ENCODE data around the gene RAB9A.
"Not testable (repeated sequence)": the region's sequence is repeated elsewhere in the genome, so short reads cannot be mapped to it uniquely, and the experiment has no call there.

The RAB9A gene

DNA sequence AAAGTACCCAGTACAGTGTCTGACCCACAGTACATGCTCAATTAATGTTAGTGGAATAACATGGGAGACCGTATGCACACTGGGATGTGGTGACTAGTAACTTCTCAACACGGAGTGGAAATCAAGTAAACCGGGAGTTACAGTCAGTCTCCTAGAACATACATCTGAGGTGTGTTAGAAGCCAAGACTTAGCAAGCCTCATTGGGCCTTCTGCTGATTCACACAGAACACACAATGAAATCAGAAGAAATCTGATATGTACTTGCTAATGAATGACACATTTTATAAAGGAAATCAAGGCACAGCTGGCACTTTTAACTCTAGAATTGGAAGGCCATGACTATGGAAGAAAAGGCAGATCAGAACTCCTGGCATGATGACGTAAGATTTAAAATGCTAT lies 32.4 kb downstream of the RAB9A start:
- no peak for DNase-seq (ENCODE audit: extremely low read depth, low read depth)
- TF ChIP-seq, protein P1, sequence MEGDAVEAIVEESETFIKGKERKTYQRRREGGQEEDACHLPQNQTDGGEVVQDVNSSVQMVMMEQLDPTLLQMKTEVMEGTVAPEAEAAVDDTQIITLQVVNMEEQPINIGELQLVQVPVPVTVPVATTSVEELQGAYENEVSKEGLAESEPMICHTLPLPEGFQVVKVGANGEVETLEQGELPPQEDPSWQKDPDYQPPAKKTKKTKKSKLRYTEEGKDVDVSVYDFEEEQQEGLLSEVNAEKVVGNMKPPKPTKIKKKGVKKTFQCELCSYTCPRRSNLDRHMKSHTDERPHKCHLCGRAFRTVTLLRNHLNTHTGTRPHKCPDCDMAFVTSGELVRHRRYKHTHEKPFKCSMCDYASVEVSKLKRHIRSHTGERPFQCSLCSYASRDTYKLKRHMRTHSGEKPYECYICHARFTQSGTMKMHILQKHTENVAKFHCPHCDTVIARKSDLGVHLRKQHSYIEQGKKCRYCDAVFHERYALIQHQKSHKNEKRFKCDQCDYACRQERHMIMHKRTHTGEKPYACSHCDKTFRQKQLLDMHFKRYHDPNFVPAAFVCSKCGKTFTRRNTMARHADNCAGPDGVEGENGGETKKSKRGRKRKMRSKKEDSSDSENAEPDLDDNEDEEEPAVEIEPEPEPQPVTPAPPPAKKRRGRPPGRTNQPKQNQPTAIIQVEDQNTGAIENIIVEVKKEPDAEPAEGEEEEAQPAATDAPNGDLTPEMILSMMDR (IDR thresholded peaks at IDR 0.05; ENCODE audit: low read depth, low read length), result no peak

DNA sequence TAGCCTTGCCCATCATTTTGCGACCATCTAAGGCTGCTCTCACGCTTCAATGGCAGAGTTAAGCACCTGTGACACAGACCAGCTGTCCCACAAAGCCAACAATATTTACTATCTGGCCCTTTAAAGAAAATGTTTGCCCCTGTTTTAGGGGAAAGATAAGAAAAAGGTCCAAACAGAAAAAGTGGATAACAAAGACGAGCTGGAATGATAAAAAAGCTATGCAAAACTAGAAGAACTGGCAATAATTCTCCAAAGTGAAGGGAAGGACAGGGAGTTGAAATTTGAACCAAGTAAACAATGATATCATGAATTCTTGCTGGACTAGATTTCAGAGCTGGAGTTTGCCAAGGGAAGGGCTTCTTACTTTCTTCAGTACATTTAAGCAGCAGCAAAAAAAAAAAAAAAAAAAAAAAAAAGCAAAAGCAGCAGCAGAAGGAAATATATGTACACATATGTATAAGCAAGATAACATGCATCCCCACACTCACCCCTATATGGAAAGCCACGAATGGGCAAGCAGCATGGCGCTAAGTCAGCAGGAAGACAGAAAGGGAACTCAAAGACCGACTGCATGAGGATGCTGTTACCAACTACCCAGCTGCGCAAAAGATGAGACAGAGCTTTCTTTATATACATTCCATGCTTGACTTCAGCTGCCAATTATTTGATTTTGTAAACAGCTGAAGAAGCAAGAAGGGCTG lies 33.0 kb downstream of the RAB9A start:
- TF ChIP-seq, protein P1 (IDR thresholded peaks at IDR 0.05; ENCODE audit: low read depth, low read length), result no peak
- DNase-seq (ENCODE audit: extremely low read depth, low read depth), result peak; percentile 67

DNA sequence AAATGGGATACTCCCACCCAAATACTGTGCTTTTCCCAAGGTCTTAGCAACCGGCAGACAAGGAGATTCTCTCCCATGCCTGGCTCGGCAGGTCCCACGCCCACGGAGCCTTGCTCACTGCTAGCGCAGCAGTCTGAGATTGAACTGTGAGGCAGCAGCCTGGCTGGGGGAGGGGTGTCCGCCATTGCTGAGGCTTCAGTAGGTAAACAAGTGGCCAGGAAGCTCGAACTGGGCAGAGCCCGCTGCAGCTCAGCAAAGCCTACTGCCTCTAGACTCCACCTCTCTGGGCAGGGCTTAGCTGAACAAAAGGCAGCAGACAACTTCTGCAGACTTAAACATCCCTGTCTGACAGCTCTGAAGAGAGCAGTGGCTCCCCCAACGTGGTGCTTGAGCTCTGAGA lies 36.0 kb downstream of the RAB9A start:
- not testable (repeated sequence) for DNase-seq (ENCODE audit: extremely low read depth, low read depth)

DNA sequence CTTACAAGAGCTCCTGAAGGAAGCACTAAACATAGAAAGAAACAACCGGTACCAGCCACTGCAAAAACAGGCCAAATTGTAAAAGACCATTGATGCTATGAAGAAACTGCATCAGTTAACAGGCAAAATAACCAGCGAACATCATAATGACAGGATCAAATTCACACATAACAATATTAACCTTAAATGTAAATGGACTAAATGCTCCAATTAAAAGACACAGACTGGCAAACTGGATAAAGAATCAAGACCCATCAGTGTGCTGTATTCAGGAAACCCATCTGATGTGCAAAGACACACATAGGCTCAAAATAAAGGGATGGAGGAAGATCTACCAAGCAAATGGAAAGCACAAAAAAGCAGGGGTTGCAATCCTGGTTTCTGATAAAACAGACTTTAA lies 37.7 kb downstream of the RAB9A start:
- not testable (repeated sequence) for DNase-seq (ENCODE audit: extremely low read depth, low read depth)

DNA sequence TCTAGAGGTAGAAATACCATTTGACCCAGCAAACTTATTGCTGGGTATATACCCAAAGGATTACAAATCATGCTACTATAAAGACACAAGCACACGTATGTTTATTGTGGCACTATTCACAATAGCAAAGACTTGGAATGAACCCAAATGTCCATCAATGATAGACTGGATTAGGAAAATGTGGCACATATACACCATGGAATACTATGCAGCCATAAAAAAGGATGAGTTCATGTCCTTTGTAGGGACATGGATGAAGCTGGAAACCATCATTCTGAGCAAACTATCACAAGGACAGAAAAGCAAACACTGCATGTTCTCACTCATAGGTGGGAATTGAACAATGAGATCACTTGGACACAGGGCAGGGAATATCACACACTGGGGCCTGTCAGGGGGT lies 41.6 kb downstream of the RAB9A start:
- DNase-seq (ENCODE audit: extremely low read depth, low read depth), result not testable (repeated sequence)

DNA sequence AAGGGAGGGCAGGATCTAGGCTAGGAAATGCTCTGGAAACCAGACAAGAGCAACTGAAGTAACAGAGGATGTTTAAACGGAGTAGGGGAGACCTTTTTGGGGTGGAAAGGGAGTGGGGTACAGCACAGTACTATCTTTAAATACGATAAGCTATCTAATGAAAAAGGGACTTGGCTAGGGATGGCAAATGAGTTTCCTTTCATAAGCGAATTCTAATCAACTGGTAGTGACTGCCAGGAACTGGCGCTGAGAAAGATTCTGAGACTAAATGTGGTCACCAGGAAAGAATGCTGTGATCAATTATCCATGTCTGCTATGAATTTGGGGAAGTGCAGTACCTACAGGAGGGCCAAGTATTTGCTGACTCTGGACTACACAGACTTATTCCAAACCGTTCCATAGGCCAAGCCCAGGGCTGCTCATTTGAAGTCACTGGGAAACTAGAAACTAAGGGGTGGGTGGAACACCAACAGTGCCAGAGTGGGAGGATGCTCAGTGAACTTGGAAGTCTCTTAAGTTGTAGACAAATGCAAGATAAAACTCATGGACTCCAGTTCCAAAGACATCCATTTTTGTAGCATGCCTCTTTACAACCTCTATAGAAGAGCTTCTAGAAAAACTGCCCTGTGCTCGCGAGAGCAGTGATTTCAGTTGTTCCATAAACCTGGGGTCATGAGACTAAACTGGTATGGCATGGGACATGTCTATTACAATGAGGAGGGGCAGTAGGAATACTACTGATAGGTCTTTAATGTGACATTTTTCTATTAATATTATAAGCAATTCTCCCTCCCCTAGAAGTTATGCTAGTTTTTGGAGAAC lies 43.5 kb downstream of the RAB9A start:
- TF ChIP-seq, protein P1 (IDR thresholded peaks at IDR 0.05; ENCODE audit: low read depth, low read length), result no peak
- no peak for DNase-seq (ENCODE audit: extremely low read depth, low read depth)

DNA sequence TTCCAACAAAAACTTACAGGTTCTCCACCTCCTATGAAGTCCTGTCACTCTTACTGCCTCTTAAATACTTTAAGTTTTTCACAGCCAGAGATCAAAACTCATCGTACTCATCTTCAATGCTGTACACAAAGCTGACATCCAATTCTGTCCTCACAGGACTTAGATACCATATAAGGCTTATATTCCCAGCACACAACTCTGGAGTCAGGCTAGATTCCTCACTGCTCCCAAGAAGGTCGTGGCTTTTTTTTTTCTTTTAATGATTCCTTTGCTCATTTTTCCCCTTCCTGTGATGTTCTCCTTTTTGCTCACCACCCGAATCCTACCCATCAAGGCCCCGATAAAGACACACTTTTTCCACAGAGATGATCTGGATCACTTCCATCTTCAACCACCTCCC lies 44.6 kb downstream of the RAB9A start:
- TF ChIP-seq, protein P1 (IDR thresholded peaks at IDR 0.05; ENCODE audit: low read depth, low read length), result no peak
- no peak for DNase-seq (ENCODE audit: extremely low read depth, low read depth)

DNA sequence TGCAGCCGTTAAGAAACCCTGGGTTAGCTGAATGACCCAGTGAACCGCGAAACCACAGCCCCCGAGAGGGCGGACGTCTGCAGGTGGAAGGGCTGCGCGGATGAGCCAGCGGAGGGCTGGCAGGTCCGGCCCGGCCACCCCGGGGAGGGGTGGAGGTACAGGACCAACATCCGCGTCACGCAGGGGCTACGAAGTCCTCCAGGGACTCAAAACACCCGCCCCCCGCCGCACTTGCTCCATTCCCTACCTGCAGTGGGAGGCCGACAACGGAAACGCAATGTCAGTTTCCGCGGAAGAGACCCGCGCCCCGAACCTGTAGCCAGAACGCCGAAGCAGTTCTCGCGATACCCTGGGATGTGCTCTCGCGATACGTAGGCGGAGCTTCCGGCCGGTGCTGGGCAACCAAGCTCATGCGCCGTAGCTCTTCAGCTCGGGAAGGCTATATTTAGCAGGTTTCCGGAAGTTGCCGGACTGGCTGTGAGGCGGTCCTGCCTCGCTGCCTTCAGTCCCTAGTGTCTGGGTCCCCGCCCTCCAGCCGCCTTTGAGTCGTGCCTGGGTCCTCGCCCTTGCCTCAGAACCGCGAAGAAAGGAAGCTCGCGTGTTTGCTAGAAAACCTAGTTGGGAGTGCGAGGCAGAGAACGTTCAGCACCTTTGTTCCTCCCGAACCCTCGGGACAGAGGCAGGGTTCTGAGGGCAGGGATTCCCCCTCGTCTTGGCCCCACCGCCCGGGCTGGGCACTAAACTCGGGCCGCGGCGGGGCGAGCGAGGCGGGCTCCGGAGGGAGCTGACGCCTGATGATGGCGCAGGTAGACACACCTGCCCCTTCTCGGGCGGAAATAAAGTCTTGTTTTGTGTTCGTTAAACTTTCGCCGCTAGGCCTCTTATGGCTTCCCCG lies 45.6 kb downstream of the RAB9A start, which contains the start of the genes OFD1 and TRAPPC2:
Gene OFD1, plus strand, starts transcription at position 471 of the 895 bp plus-strand sequence. Its CDS starts 324 bp downstream, at position 795.
Gene TRAPPC2, minus strand, starts transcription at position 343 of the 895 bp plus-strand sequence. CDS start 14,657 bp downstream, outside the sequence.
- DNase-seq (ENCODE audit: extremely low read depth, low read depth), result peak; percentile 89
- TF ChIP-seq, protein P1 (IDR thresholded peaks at IDR 0.05; ENCODE audit: low read depth, low read length), result no peak
